Measurements from ENCODE around the gene ARMC10. TPM values are rescaled to one million over a fixed set of nuclear protein-coding genes. Genes with fewer than 3 reads are reported as not detected.

ARMC10 gene
- total RNA-seq, 1 experiment from 2014 or later, result 23.3 TPM

- DNase-seq, result no peak
- Histone ChIP-seq H3K4me1 (ENCODE audit: insufficient read depth, low read length) (peaks cover 8% of the 10 kb centered on the region), H3F3A (ENCODE audit: low read length, unreplicated experiment) (no peaks in the 10 kb centered on the region), H3K79me2 (ENCODE audit: low read length) (0 out of 2 replicates have a peak, but pooled peaks cover 6% of the 10 kb centered on the region), H2AFZ (ENCODE audit: low read length) (no peak overlapping the region), H3K27ac (ENCODE audit: low read length) (no peak overlapping the region), H3K4me2 (ENCODE audit: low read length) (no peak overlapping the region), H3K36me3 (ENCODE audit: low read depth, low read length) (peaks cover 10% of the 10 kb centered on the region), H3K9me2 (replicated peaks; ENCODE audit: low read length) (no peaks in the 10 kb centered on the region), H3K4me3 (ENCODE audit: low read length) (no peak overlapping the region), H3K9me3 (ENCODE audit: low read length) (no peaks in the 10 kb centered on the region), H3K27me3 (ENCODE audit: low read length) (no peaks in the 10 kb centered on the region), H4K20me1 (ENCODE audit: low read length) (no peaks in the 10 kb centered on the region), H3K9ac (ENCODE audit: low read length) (no peak overlapping the region)
- ChIA-PET CTCF (no interaction called here), POLR2A (ENCODE audit: unreplicated experiment) (no interaction called here)
- no peak for TF ChIP-seq EZH2 (IDR thresholded peaks at IDR 0.05; ENCODE audit: low read length, unreplicated experiment)
- TF ChIP-seq EZH2phosphoT487 (IDR thresholded peaks at IDR 0.05; ENCODE audit: borderline replicate concordance, low read length), result no peak
- TF ChIP-seq, protein P1, sequence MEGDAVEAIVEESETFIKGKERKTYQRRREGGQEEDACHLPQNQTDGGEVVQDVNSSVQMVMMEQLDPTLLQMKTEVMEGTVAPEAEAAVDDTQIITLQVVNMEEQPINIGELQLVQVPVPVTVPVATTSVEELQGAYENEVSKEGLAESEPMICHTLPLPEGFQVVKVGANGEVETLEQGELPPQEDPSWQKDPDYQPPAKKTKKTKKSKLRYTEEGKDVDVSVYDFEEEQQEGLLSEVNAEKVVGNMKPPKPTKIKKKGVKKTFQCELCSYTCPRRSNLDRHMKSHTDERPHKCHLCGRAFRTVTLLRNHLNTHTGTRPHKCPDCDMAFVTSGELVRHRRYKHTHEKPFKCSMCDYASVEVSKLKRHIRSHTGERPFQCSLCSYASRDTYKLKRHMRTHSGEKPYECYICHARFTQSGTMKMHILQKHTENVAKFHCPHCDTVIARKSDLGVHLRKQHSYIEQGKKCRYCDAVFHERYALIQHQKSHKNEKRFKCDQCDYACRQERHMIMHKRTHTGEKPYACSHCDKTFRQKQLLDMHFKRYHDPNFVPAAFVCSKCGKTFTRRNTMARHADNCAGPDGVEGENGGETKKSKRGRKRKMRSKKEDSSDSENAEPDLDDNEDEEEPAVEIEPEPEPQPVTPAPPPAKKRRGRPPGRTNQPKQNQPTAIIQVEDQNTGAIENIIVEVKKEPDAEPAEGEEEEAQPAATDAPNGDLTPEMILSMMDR (conservative IDR thresholded peaks at IDR 0.05; ENCODE audit: low read depth, low read length), result no peak
- BruUV-seq (replicated peaks), result no TSS peak
- ATAC-seq, result peak; percentile 57
- intact Hi-C loops (cut with micrococcal nuclease), result loop anchor here (2.0 kb wide), 1 partner anchor 35 kb away; no protein-coding TSS in a partner anchor
Observed at GRCh38 chr7:103129702-103130549, 55.0 kb downstream of the ARMC10 start.

- no peaks in the 10 kb centered on the region for H3K27me3 ChIP-seq (ENCODE audit: low read length)
- BruUV-seq (replicated peaks), result no TSS peak
- no peak overlapping the region for H3K27ac ChIP-seq (ENCODE audit: low read length)
- no peaks in the 10 kb centered on the region for H4K20me1 ChIP-seq (ENCODE audit: low read length)
- no peaks in the 10 kb centered on the region for H3K9me3 ChIP-seq (ENCODE audit: low read length)
- ChIA-PET POLR2A (ENCODE audit: unreplicated experiment) (no interaction called here), CTCF (no interaction called here)
- H3K4me3 ChIP-seq (ENCODE audit: low read length), result no peak overlapping the region
- ATAC-seq, result peak; percentile 59
- H3K4me2 ChIP-seq (ENCODE audit: low read length), result 0 out of 2 replicates have a peak overlapping the region, but pooled peaks have one; percentile 15
- no peaks in the 10 kb centered on the region for H3K9me2 ChIP-seq (replicated peaks; ENCODE audit: low read length)
- intact Hi-C loops (cut with micrococcal nuclease), result loop anchor here (2.0 kb wide), 1 partner anchor 36 kb away; no protein-coding TSS in a partner anchor
- H3K4me1 ChIP-seq (ENCODE audit: insufficient read depth, low read length), result peaks cover 8% of the 10 kb centered on the region
- no peak overlapping the region for H2AFZ ChIP-seq (ENCODE audit: low read length)
- peak; percentile 52 for DNase-seq
- no peaks in the 10 kb centered on the region for H3F3A ChIP-seq (ENCODE audit: low read length, unreplicated experiment)
- TF ChIP-seq EZH2 (IDR thresholded peaks at IDR 0.05; ENCODE audit: low read length, unreplicated experiment), result no peak
- TF ChIP-seq, protein P1 (conservative IDR thresholded peaks at IDR 0.05; ENCODE audit: low read depth, low read length), result 0 out of 2 replicates have a peak, but pooled peaks have one; percentile 19
- 0 out of 2 replicates have a peak, but pooled peaks cover 6% of the 10 kb centered on the region for H3K79me2 ChIP-seq (ENCODE audit: low read length)
- H3K36me3 ChIP-seq (ENCODE audit: low read depth, low read length), result peaks cover 7% of the 10 kb centered on the region; the same call in 1 of the 2 replicates
- H3K9ac ChIP-seq (ENCODE audit: low read length), result no peak overlapping the region
Observed at GRCh38 chr7:103130901-103131624, 56.1 kb downstream of the ARMC10 start.
